Lung (tissue), 12 donors: ENCODE results near the gene SLC5A1. TPM values are rescaled to one million over a fixed set of nuclear protein-coding genes. Genes with fewer than 3 reads are reported as not detected.

Source experiments
- ATAC-seq: fragments of 200-7000 bp; cut with Tn5 transposase; one replicate; pipeline ENCODE4 v1.9.1; 2020; ENCODE audit warnings: moderate number of reproducible peaks; ENCODE audit not compliant: insufficient read depth, low FRiP score
- DNase-seq, 3 donors: peaks; one replicate each; pipeline ENCODE4 v3.0.0-alpha.2; 2013 to 2017
- H3K27ac ChIP-seq, 2 donors: one replicate each; pipeline ENCODE4 v1.5.1; 2013; ENCODE audit warnings: mild to moderate bottlenecking in 2 of 2, moderate library complexity in 2 of 2, control low read depth in 1 of 2, inconsistent platforms in 1 of 2, low read depth in 1 of 2, low read length in 1 of 2
- H3K27me3 ChIP-seq, 3 donors: one replicate each; pipeline ENCODE4 v1.5.1; 2013; ENCODE audit warnings: low read length in 2 of 3; ENCODE audit not compliant: control insufficient read depth in 3 of 3, insufficient read depth in 3 of 3
- H3K36me3 ChIP-seq, 4 donors: one replicate each; pipeline ENCODE4 v1.5.1; 2013; ENCODE audit warnings: low read length in 4 of 4, mild to moderate bottlenecking in 1 of 4, moderate library complexity in 1 of 4; ENCODE audit not compliant: control insufficient read depth in 4 of 4, insufficient read depth in 4 of 4
- H3K4me1 ChIP-seq, 5 donors: one replicate each; pipeline ENCODE4 v1.5.1; 2013; ENCODE audit warnings: low read length in 5 of 5, mild to moderate bottlenecking in 2 of 5, moderate library complexity in 1 of 5; ENCODE audit not compliant: control insufficient read depth in 5 of 5, insufficient read depth in 5 of 5
- H3K4me3 ChIP-seq: one replicate; pipeline ENCODE4 v1.5.1; 2013; ENCODE audit warnings: mild to moderate bottlenecking, control low read depth, moderate library complexity
- H3K9ac ChIP-seq, 2 donors: one replicate each; pipeline ENCODE4 v1.5.1; 2013; ENCODE audit warnings: low read length in 2 of 2, control low read depth in 1 of 2; ENCODE audit not compliant: insufficient read depth in 1 of 2
- H3K9me3 ChIP-seq, 4 donors: one replicate each; pipeline ENCODE4 v1.5.1; 2013; ENCODE audit warnings: low read length in 3 of 4, mild to moderate bottlenecking in 1 of 4, moderate library complexity in 1 of 4; ENCODE audit not compliant: control insufficient read depth in 4 of 4, insufficient read depth in 3 of 4
- CTCF ChIP-seq: IDR thresholded peaks from 2 replicates; pipeline ENCODE4 v1.5.1; 2012; ENCODE audit warnings: mild to moderate bottlenecking; ENCODE audit errors: control extremely low read depth, extremely low read depth
- WGBS, 2 donors: extraction: QIAGEN DNeasy Blood & Tissue Kit; methylation state at CpG; one replicate each; pipeline ENCODE4 v1.1.7; 2013; 5-methylcytosine and 5-hydroxymethylcytosine counted together
- polyA plus RNA-seq, 2 donors: library from polyadenylated mRNA; stranded (reverse); fragments of 200-250 nt; gene quantifications; one replicate each; pipeline ENCODE4 v1.2.1, GENCODE V29; 2013
- total RNA-seq, 2 donors: library from RNA; depleted of rRNA in 1 of 2; stranded (reverse); fragments of >200 nt in 1 of 2; gene quantifications; one replicate each; pipeline ENCODE4 v1.2.1, GENCODE V29; 2014 to 2021
- donor health status: control.
- donor health status: control.
- donor health status: Bipolar disorder and iron deficiency.
- donor health status: healthy.
- donor health status: DM: yes; HTN: yes; CAD: no.

Gene SLC5A1
- total and polyA plus RNA-seq, 4 donors: 0.35 to 3.5 (median 1.1) TPM

DNA sequence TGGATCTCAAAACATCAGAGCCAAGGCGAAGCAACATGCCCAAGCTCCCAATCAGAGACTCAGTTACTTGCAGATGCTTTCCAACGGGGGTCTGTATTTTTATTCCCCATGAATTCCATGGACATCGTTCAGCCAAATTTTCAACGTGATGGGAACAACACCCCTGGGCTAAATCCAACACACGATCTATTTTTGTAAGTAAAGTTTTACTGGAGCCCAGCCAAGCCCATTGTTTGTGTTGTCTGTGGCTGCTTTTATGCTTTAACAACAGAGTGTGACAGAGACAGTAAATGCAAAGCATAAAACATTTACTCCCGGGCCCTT, 33.7 kb downstream of the SLC5A1 start:
- Histone ChIP-seq H3K9me3 (peaks cover 0 to 2% (median 0%) of the 10 kb centered on the region in 4 donors), H3K27ac (no peak overlapping the region), H3K27me3 (no peaks in the 10 kb centered on the region), H3K4me1 (peaks cover 0 to 15% (median 0%) of the 10 kb centered on the region in 5 donors), H3K36me3 (no peaks in the 10 kb centered on the region), H3K9ac (no peak overlapping the region), H3K4me3 (no peak overlapping the region)
- no peak for TF ChIP-seq CTCF
- WGBS, 2 donors: 37 to 58% methylated on average over 6 of the region's 6 CpGs
- DNase-seq (peak in 1 of 3 donors; percentile 13), ATAC-seq (no peak)

DNA sequence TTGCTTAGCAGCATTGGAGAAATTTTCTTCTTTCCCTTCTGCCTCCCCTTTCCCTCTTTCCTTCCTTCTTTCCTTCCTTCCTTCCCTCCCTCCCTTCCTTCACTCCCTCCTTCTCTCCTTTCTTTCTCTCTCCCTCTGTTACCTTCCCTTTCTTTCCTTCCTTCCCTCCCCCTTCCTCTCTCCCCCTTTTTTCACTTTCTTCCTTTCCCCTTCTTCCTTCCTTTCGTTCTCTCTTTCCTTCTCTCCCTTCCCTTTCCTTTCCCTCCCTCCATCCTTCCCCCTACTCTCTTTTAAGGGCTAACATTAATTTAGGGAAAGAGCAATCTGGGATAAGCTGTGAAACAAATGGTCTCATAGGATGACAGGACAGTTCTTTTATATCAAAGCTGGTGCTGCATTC, 34.1 kb downstream of the SLC5A1 start:
- ATAC-seq: no peak
- H3K36me3 ChIP-seq: no peaks in the 10 kb centered on the region
- H3K9me3 ChIP-seq: peaks cover 0 to 2% (median 0%) of the 10 kb centered on the region in 4 donors
- no peaks in the 10 kb centered on the region for H3K27me3 ChIP-seq
- H3K4me3 ChIP-seq: no peak overlapping the region
- 45 to 54% methylated on average over 1 of the region's 1 CpG for WGBS, 2 donors
- no peak overlapping the region for H3K27ac ChIP-seq
- no peak overlapping the region for H3K9ac ChIP-seq
- DNase-seq: no peak
- peaks cover 0 to 15% (median 0%) of the 10 kb centered on the region in 5 donors for H3K4me1 ChIP-seq
- TF ChIP-seq CTCF: no peak

GRCh38 chr22:32079130-32080089, 36.3 kb downstream of the SLC5A1 start:
- Histone ChIP-seq H3K27ac (no peak overlapping the region), H3K9me3 (no peaks in the 10 kb centered on the region), H3K27me3 (no peaks in the 10 kb centered on the region), H3K4me1 (peaks cover 0 to 15% (median 0%) of the 10 kb centered on the region in 5 donors), H3K9ac (no peak overlapping the region), H3K4me3 (no peak overlapping the region), H3K36me3 (no peaks in the 10 kb centered on the region)
- ATAC-seq: no peak
- 50 to 66% methylated on average over 7 of the region's 7 CpGs for WGBS, 2 donors
- no peak for DNase-seq
- TF ChIP-seq CTCF: no peak
